Non-pigmented ciliary epithelial cell (primary cell): ENCODE data around the gene RBM27.
"Not testable (repeated sequence)": the region's sequence is repeated elsewhere in the genome, so short reads cannot be mapped to it uniquely, and the experiment has no call there.

Experiments
- DNase-seq: peaks from one replicate; pipeline ENCODE4 v3.0.0-alpha.2; 2010; ENCODE audit warnings: low read depth

RBM27 gene

GRCh38 chr5:146208916-146209522 lies 5.6 kb downstream of the RBM27 start:
- no peak for DNase-seq

GRCh38 chr5:146209714-146210113 lies 6.3 kb downstream of the RBM27 start:
- no peak for DNase-seq

- not testable (repeated sequence) for DNase-seq
These were observed 7.4 kb downstream of the RBM27 start for GRCh38 chr5:146210810-146211209.

- no peak for DNase-seq
These were observed 9.9 kb downstream of the RBM27 start for GRCh38 chr5:146213210-146213826.

- not testable (repeated sequence) for DNase-seq
These were observed 11.5 kb downstream of the RBM27 start for GRCh38 chr5:146214881-146215280.

GRCh38 chr5:146218168-146218567 lies 14.8 kb downstream of the RBM27 start:
- no peak for DNase-seq

GRCh38 chr5:146219243-146219642 lies 15.8 kb downstream of the RBM27 start:
- no peak for DNase-seq

- no peak for DNase-seq
These were observed 17.8 kb downstream of the RBM27 start for GRCh38 chr5:146221234-146221633.

GRCh38 chr5:146222005-146222404 lies 18.6 kb downstream of the RBM27 start:
- no peak for DNase-seq

GRCh38 chr5:146223179-146223578 lies 19.8 kb downstream of the RBM27 start:
- DNase-seq: no peak

GRCh38 chr5:146229222-146229621 lies 25.8 kb downstream of the RBM27 start:
- no peak for DNase-seq

GRCh38 chr5:146232223-146232622 lies 28.8 kb downstream of the RBM27 start:
- DNase-seq: no peak

GRCh38 chr5:146233441-146233840 lies 30.0 kb downstream of the RBM27 start:
- no peak for DNase-seq

- DNase-seq: no peak
These were observed 35.6 kb downstream of the RBM27 start for GRCh38 chr5:146238973-146239372.

- DNase-seq: no peak
These were observed 37.5 kb downstream of the RBM27 start for GRCh38 chr5:146240951-146241350.

GRCh38 chr5:146243247-146243646 lies 39.8 kb downstream of the RBM27 start:
- DNase-seq: no peak

- DNase-seq: no peak
These were observed 45.2 kb downstream of the RBM27 start for GRCh38 chr5:146248561-146248960.

- DNase-seq: no peak
These were observed 46.4 kb downstream of the RBM27 start for GRCh38 chr5:146249801-146250200.
